NCI-H187 treated with DMSO at 0.1 percent for 48 hours (cell line): ENCODE data around the gene TLL1.

Source experiments
- DNase-seq: peaks from one replicate; lab custom pipeline; 2025; lab: John Stamatoyannopoulos, UW

Gene TLL1

GRCh38 chr4:165894159-165894558, 21.1 kb downstream of the TLL1 start:
- DNase-seq, result no peak

- no peak for DNase-seq
Measured at GRCh38 chr4:165905405-165906027, 32.5 kb downstream of the TLL1 start.

GRCh38 chr4:165906272-165906671, 33.2 kb downstream of the TLL1 start:
- DNase-seq, result no peak

- no peak for DNase-seq
Measured at GRCh38 chr4:165909947-165910346, 36.9 kb downstream of the TLL1 start.

GRCh38 chr4:165915215-165915614, 42.2 kb downstream of the TLL1 start:
- DNase-seq, result no peak

- DNase-seq, result no peak
Measured at GRCh38 chr4:165921546-165921945, 48.5 kb downstream of the TLL1 start.

- no peak for DNase-seq
Measured at GRCh38 chr4:165922747-165923146, 49.7 kb downstream of the TLL1 start.

GRCh38 chr4:165926307-165926706, 53.3 kb downstream of the TLL1 start:
- DNase-seq, result no peak

- DNase-seq, result no peak
Measured at GRCh38 chr4:165927366-165927765, 54.3 kb downstream of the TLL1 start.

- no peak for DNase-seq
Measured at GRCh38 chr4:165927815-165928214, 54.8 kb downstream of the TLL1 start.

GRCh38 chr4:165928601-165929000, 55.6 kb downstream of the TLL1 start:
- no peak for DNase-seq

- no peak for DNase-seq
Measured at GRCh38 chr4:165929662-165930061, 56.6 kb downstream of the TLL1 start.

GRCh38 chr4:165931741-165932140, 58.7 kb downstream of the TLL1 start:
- no peak for DNase-seq

GRCh38 chr4:165944900-165945299, 71.9 kb downstream of the TLL1 start:
- DNase-seq, result no peak

- no peak for DNase-seq
Measured at GRCh38 chr4:165945991-165946390, 73.0 kb downstream of the TLL1 start.

- DNase-seq, result no peak
Measured at GRCh38 chr4:165947019-165947418, 74.0 kb downstream of the TLL1 start.

GRCh38 chr4:165953181-165953580, 80.1 kb downstream of the TLL1 start:
- no peak for DNase-seq

GRCh38 chr4:165963621-165964020, 90.6 kb downstream of the TLL1 start:
- no peak for DNase-seq

- no peak for DNase-seq
Measured at GRCh38 chr4:165964591-165964990, 91.6 kb downstream of the TLL1 start.

- no peak for DNase-seq
Measured at GRCh38 chr4:165965503-165965902, 92.5 kb downstream of the TLL1 start.

GRCh38 chr4:165966833-165967232, 93.8 kb downstream of the TLL1 start:
- DNase-seq, result no peak

- DNase-seq, result no peak
Measured at GRCh38 chr4:165967486-165967885, 94.4 kb downstream of the TLL1 start.

- no peak for DNase-seq
Measured at GRCh38 chr4:165970703-165971420, 97.8 kb downstream of the TLL1 start.

- no peak for DNase-seq
Measured at GRCh38 chr4:165971446-165971845, 98.4 kb downstream of the TLL1 start.
